Embryonic facial prominence (tissue), 1 donor: ENCODE results near the gene FAS.

Experiments used
- DNase-seq: peaks from one replicate; pipeline ENCODE4 v3.0.0-alpha.2; 2016; ENCODE audit errors: extremely low spot score

FAS gene

DNA sequence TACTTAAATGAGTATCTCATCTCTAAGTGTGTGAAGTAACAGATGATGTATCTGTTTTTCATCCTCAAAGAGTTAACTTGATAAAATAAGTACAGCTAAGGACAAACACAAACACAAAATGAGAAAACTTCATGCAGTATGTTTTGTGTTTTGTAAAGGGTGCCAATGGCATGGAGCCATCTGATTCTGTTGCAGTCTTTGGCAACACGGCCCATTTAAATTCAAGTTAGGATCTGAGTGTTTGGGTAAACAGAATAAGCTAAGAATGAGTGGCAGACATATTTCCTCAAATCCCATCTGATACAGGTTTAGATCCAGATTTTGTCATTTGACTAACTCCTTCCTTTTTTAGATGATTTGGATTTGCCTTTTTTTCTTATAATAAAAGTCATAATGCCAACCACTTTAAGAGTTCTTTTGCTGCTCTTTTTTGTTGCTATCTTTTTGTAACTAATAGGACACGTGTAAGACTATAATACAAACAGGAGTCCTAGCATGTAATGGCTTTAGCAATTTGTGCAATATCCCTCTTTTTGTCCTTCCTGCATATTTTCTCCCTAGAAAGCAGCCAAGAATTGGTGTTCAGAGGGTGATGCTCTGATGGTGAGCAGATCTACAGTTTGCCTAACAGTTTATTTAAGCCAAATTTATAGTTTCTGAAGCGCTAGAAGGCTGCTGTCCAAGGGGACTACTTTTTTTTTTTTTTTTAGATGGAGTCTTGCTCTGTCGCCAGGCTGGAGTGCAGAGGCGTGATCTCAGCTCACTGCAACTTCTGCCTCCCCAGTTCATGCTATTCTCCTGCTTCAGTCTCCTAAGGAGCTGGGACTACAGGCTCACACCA is 19.2 kb upstream of the FAS start:
- no peak for DNase-seq

DNA sequence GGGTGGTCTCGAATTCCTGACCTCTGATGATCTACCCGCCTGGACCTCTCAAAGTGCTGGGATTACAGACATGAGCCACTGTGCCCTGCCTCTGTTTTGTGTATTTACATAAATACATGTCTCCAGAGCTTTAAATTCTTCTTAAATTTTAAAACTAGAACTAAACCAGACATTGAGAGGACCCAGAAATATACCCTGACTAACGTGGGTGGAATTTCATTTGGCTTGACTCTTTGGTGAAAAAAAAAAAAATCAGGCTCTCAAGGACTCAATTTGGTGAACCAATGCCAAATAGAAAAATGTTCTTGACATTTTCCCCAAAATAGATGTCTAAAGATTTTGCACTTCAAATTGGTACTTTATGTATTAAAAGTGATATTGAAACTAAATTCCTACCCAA is 16.6 kb upstream of the FAS start:
- DNase-seq, result no peak

DNA sequence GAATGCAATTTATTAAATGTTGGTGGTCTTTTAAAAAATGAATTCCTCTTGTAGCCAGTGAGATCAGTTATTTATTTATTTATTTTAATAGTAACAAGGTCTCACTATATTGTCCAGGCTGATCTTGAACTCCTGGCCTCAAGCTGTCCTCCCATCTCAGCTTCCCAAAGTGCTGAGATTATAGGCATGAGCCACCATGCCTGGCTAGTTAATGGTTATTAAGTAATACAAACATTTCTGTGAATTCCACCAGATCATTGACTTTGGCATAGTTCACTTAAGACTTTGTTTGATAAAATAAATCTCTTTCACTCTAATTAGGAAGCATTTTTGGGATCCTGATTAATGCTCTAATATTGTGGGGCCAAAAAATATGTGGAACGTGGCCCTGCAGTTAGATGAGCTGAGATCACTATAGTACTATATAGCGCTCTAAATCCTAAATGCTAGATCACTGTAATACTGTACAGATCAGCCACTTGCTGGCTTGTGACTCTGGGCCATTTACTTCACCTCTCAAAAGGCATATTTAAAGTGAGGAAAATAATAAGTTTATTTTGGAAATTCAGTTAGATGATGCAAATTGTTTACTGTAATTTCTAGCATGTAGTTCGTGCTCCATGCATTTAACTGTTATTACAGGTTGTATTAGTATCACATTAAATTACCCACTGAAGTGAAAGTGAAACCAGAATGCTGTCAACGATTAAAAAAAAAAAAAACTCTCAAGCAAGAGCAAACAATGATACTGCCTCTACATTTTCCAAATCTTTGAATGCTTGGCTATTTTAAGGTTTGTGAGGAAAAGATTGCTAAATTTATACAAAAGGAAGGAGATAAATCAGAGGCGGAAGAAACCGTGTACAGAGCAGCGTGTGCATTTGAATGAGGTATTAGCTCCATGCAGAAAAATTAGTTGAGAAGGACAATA is 15.9 kb upstream of the FAS start:
- no peak for DNase-seq

DNA sequence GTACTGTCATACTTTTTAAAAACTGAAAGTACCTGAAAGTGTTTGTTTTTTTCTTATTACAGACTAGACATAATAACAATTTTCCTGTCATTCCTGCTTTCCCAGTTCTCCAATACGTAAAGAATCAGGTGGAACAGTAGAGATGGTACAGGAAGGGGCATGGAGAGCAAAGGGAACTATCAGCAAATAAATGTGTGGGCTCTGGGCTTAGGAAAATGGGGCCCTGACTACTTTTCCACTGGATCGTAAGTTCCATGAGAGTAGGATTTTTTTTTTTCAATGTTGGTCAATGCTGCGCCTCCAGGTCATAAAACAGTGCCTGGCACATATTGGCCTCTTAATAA is 15.2 kb upstream of the FAS start:
- no peak for DNase-seq

DNA sequence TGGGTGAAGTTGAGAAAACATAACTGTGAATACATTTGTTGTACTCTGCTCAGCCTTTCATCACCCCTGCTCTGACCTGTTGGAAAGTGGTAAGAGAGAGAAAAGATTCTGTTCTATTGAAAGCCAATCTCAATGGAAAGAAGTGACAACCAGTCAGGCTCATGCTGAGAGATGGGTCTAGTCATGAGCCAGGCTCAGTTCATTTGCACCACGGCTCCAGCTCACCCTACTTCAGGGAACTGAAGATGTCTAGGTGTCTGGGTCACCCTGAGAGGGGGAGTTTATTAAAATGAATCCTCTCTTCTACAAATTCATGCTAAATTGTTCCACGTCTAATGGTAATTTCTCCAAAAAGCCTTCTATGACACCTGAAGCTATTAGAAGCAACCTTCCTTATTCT is 12.1 kb upstream of the FAS start:
- DNase-seq, result no peak

DNA sequence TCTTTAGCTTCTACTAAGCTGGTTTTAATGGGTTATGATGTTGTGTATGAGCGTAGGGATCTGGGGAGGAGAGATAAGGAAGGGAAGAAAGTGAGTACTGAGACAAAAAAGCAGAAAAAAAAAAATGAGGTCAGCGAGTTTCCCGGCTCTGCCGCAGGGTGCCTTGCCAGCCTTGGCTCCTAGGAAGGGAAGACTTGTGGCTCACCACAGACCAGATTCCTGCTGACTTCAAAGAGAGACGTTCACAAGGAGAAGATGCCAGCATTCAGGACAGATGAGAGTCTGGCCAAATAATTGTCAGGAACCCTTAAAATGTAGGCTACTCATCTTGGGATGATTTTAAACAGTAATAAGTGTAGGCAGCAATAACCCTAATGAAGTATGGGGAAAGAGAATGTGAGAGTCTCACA is 11.4 kb upstream of the FAS start:
- no peak for DNase-seq

DNA sequence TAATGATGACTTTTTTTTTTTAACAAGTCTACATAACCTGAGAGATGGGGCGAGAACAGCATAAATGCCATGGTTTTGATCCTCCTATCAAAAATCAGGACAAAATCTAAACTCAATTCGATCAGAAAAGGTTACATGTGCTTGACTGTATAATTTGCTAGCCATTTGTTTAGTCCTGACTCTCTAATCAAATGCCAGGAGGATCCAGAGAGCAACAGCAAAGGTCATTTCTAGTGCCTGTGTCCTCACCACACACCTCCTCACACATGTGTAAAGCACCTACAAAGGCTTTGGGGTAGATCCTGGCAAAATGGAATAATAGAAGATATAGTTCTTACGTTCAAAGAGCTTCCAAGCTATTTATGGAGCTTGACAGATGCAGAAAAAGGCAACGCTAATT is 11.0 kb upstream of the FAS start:
- no peak for DNase-seq

DNA sequence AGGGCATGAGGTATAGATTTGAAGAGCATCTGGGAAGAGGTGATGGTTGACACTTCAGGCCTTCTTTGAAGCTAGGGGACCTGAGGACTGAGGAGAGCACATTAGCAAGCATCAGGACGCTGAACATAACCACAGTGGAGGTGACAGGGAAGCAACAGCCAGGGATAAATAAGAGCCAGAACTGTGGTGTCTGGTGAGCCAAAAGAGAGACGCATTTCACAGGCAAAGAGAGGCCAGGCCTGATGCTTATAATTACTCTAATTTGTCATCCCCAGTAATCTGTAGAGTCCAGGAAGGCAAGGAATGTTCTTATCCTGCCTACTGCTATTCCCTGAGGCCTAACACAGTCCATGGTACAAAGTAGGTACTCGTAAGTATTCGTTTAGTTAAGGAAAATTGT is 10.4 kb upstream of the FAS start:
- no peak for DNase-seq

DNA sequence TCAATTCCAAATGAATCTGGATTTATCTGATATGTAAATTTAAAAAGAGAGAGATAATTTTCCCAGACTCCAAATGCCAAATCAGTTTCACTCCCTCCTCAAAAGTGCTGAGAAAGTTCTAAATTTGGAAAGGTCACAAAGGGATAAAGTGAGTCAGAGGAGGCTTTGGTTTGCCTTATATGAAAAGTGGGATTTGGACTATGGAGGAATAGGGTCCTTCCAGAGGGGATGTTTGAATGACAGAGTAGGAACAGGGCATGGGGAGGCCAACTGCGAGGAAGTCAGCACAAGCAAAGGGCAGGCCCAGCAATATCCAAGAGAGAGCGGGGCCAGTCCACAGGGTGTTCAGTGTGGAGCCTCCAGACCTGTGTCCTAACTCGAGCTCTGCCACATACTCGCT is 9.8 kb upstream of the FAS start:
- DNase-seq, result no peak

DNA sequence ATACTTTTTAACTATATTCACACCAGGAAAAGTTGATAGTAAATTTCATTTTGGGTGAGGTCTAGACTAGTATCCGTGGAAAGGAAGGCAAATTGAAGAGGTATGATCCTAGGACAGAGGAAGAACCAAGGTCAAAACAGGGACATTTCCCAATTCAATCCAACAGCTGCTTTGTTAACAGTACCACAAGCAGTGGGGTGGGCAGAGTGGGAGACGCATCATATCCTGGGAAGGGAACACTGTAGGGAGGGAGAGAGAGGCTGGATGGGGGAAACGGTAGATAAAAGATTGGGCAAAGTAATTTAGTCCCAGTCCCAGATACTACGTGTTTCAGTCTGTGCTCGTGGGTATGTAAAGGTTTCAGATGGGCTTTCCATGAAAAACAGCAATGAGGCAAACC is 9.2 kb upstream of the FAS start:
- DNase-seq, result no peak

DNA sequence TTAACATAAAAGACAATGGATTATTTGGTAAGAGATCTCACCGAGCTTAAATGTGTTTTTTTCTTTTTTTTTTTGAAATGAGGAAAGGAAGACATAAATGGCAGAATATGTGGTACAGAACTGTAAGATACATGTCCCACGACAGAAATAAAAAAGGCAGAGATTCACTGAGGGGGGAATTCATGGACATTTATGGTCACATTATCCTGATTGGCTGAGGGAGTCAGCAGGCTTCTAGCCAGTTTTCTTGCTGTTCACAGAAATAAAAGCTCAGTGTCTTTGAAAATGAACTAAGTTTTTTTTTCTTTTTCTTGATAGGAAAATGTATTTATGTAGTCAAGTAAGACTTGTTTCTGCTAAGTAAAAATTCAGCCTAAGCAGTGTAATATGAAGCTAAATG is 8.2 kb upstream of the FAS start:
- no peak for DNase-seq

DNA sequence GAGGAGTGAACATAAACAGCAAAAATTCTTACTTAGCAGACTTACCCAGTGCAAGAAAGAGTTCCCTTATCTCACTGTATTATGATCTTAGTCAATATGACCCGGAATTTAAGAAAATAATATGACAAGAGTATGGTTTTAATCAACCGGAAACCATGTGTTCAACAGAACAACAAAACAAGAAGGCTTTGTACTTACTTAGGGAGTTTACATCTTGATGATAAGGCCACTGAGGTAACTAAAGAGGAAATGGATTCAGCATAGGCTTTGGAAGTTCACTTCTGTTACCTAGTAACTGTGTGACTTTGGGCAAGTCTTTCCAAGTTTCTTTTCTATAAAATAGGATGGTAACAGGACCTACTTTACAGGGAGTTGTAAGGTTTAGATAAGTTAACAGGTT is 7.4 kb upstream of the FAS start:
- no peak for DNase-seq

DNA sequence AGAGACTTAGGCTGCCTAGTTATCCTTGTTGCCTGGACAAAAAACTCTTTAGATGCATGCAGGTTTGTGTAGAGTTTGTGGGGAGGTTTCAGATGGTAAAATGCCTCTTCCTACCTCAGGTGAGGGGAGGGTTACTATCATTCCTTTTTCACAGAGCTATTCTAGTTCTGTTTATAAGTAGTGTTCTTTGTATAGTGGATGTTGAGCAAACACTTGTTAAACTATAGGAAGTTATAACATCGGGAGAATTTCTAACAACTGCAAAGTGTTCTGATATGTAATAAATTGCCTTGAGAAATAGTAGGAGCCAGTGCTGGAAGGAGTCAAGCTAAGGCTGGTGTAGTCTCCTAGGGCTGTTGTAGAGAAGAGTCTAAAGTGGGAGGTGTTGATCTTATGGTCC is 6.7 kb upstream of the FAS start:
- no peak for DNase-seq

DNA sequence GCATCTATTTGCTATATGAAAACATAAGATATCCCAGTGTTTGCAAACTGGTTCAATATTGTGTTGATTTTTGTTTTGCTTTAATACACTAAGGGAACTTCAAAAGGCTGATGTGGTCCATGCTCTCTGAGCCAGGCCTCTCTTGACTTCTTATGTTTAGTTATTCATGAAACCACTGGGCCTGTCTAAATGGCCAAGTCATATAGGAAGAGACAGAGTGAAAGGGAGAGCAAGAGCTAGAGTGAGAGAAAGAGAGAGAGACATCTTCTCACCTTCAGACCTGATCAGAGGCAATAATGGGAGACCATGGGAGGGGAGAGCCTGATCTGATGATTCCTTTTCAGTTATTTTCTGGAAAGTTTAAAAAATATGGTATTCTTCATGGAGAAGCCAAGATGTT is 6.1 kb upstream of the FAS start:
- no peak for DNase-seq

DNA sequence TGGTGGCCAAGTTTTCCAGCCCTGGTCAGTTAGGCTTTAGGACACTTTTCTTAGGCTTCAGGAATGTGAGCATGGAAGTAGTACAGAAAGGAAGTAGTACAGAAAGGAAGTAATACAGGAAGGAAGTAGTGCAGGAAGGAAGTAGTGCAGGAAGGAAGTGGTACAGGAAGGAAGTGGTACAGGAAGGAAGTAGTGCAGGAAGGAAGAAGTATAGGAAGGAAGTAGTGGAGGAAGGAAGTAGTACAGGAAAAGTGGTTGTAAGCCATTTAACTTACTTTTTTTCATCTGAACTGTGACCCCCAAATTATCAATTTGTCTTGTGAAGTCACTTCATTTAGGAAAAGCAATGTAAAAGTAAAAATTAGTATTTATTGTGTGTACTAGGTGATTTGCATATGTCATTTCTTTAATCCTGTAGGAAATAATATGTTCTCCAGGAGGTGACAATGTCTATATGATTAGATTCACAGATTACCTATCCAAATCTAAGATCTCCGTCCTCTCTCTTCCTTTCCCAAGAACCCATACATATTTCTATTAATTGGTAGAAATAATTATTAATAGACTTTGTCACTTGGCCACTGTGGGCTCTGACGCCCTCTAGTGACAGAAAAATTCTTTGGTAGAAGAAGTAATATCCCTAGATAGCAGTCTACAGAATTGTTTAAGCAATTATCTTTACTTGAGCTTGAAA is 3.9 kb upstream of the FAS start:
- no peak for DNase-seq

DNA sequence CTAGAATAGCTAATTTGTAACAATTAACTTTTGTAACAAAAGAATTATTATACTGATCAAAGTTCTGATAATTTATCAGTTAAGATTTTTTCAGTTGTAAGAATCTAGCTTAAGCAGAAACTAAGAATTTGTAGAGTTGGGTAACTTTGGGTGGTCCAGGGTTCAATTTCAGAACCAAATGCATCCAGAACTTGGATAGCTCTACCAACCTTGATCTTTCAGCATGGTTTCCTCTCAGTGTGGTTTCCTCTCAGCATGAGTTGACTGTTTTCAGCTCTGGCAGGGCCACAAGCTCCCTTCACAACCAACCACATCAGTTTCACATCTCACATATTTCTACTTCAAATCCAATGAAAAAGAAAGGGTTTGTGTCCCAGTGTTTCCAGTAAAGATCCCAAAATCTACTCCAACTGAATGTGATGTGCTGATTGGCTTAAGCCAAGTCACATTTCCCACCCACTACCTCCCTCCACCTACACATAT is 3.3 kb upstream of the FAS start:
- DNase-seq, result no peak

DNA sequence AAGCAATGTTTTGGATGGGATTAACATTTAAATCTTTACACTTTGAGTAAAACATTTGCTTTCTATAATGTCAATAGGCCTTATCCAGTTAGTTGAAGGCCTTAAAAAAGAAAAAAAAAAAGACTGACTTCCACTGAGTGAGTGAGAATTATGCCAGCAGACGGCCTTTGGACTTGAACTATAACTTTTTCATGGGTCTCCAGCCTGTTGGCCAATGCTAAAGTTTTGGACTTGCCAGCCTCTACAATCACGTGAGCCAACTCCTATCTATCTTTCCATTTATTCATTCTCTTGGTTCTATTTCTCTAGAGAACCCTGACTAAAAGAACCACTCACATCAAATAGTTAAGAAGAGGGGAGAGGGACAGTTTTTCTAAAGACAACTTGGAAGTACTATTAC is 2.8 kb upstream of the FAS start:
- DNase-seq, result no peak

DNA sequence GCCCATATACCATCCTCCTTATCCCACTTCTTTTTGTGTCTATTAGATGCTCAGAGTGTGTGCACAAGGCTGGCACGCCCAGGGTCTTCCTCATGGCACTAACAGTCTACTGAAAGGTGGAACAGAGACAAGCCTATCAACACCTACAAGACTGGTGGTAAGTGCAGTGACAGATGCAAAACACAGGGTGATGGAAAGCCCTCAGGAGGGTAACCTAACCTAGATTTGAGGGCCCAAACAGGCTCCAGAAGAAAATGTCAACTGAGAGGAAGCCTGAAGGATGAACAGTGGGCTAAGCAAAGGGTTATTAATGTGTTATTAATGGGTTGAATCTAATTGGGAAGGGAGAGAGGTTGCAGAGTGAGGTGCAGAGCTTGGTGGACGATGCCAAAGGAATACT is 1.2 kb upstream of the FAS start:
- DNase-seq, result no peak

DNA sequence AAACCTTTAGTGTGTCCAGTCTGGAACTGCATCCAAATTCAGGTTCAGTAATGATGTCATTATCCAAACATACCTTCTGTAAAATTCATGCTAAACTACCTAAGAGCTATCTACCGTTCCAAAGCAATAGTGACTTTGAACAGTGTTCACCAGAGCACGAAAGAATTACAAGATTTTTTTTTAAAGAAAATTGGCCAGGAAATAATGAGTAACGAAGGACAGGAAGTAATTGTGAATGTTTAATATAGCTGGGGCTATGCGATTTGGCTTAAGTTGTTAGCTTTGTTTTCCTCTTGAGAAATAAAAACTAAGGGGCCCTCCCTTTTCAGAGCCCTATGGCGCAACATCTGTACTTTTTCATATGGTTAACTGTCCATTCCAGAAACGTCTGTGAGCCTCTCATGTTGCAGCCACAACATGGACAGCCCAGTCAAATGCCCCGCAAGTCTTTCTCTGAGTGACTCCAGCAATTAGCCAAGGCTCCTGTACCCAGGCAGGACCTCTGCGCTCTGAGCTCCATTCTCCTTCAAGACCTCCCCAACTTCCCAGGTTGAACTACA is 694 bp upstream of the FAS start:
- DNase-seq, result no peak

DNA sequence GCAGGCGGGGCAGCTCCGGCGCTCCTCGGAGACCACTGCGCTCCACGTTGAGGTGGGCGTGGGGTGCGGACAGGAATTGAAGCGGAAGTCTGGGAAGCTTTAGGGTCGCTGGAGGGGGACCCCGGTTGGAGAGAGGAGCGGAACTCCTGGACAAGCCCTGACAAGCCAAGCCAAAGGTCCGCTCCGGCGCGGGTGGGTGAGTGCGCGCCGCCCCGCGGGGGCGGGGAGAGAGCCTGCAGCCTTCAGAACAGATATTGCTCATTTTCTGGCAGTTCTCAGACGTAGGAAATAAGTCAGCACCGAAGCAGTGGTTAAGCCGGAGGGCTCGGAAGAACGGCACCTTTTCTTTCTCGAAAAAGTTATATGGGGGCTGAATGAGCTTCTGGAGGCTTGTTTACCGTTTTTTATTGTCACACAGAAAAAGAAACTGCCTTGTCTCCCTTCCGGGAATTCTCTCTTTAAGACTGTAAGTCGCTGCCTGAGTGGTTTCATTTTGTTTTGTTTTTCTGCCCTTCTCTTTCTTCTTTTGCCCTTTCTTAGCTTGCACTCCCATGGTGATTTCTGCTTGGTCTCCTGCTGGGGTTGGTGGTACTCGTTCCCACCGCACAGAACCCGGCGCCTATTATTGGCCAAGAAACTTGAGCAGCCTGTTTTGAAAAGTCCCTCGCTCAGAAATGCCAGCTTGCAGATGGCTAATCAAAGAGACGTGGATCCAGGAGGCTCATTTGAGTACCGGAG is 732 bp downstream of the FAS start:
- no peak for DNase-seq

DNA sequence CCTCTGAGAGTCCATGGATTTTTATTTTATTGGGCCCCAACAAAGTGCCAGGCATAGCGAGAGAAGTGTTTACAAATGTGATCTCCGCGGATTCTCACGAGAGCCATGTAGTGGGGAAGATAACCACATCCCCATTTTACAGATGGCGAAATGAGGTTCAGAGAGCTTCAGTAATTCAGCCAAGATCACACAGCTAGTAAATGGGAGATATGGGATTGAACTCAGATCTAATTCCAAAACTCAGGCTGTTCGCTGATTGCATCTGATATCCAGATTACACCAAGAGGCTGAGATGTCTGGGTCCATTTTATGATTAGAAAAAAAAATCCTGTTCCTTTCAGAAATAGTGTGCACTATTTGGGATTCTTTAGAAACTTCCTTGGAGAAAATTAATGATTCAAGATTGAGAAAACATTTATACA is 1.3 kb downstream of the FAS start:
- no peak for DNase-seq
